Transverse colon (tissue), 4 donors: Measurements from ENCODE around the gene VPS8. TPM values are rescaled to one million over a fixed set of nuclear protein-coding genes. Genes with fewer than 3 reads are reported as not detected.
A peak's percentile ranks its signal among the peaks of the same experiment; 100 is the strongest.

Source experiments
- DNase-seq: peaks from one replicate; pipeline ENCODE4 v3.0.0-alpha.2; 2019
- H3K27ac ChIP-seq, 4 donors: fragments of 200-600 bp; sonication (generic); 2 replicates each; pipeline ENCODE4 v1.5.1; 2016 to 2018; ENCODE audit warnings: inconsistent platforms in 4 of 4
- H3K27me3 ChIP-seq: fragments of 200-600 bp; sonication (generic); 2 replicates; pipeline ENCODE4 v1.5.1; 2017; ENCODE audit warnings: inconsistent platforms
- H3K36me3 ChIP-seq, 4 donors: fragments of 200-600 bp; sonication (generic); 2 replicates each; pipeline ENCODE4 v1.5.1; 2017 to 2019; ENCODE audit warnings: inconsistent platforms in 4 of 4
- H3K4me1 ChIP-seq, 4 donors: fragments of 200-600 bp; sonication (generic); 2 replicates each; pipeline ENCODE4 v1.5.1; 2017 to 2020; ENCODE audit warnings: inconsistent platforms in 4 of 4
- H3K4me3 ChIP-seq, 4 donors: fragments of 200-600 bp; sonication (generic); 1 replicate in 1 of 4; 2 replicates in 3 of 4; pipeline versions ENCODE4 v1.5.1 to v1.6.1; 2017 to 2019; ENCODE audit warnings: inconsistent platforms in 4 of 4
- H3K9me3 ChIP-seq, 2 donors: fragments of 200-600 bp; sonication (generic); 2 replicates each; pipeline ENCODE4 v1.5.1; 2017 to 2019; ENCODE audit warnings: inconsistent platforms in 2 of 2
- EP300 ChIP-seq: sonication (generic); formaldehyde crosslinking; IDR thresholded peaks from one replicate; pipeline ENCODE4 v1.6.1; 2017; ENCODE audit warnings: antibody characterized with exemption, low read depth
- POLR2A ChIP-seq: fragments of 450-650 bp; IDR thresholded peaks from one replicate; pipeline ENCODE4 v1.6.1; 2016; ENCODE audit warnings: antibody characterized with exemption, mild to moderate bottlenecking, moderate library complexity
- POLR2AphosphoS5 ChIP-seq, 3 donors: sonication (generic); formaldehyde crosslinking; IDR thresholded peaks; one replicate each; pipeline ENCODE4 v1.6.1; 2016; ENCODE audit warnings: antibody characterized with exemption in 3 of 3
- WGBS, 2 donors: methylation state at CpG; one replicate each; pipeline ENCODE4 v1.1.5; 2018; ENCODE audit warnings: low coverage in 1 of 2; 5-methylcytosine and 5-hydroxymethylcytosine counted together
- in situ Hi-C, 4 donors: fragments of 200-750 bp; cut with MboI; loops; one replicate each; pipeline versions ENCODE4 v1.15.0 to v1.15.1; 2017; ENCODE audit warnings: low sequenced_read_pairs in 3 of 4, low pct_ligation_motif_present in 1 of 4, low pct_unique_long_range_greater_than_20kb in 1 of 4
- intact Hi-C: fragments of 100-400 bp; cut with DNase I; formaldehyde crosslinking; loops from one replicate; pipeline ENCODE4 v1.15.1; 2023; ENCODE audit warnings: low total_unique reads
- total RNA-seq, 4 donors: library from RNA; depleted of rRNA; stranded (reverse); fragments of >200 nt; gene quantifications; one replicate each; pipeline ENCODE4 v1.1.0, GENCODE V29; 2016
- TF ChIP-seq, protein P1 (sequence below), 5 experiments: fragments of 200-600 bp in 3 of 5; fragments of 450-650 bp in 2 of 5; sonication (generic) in 3 of 5; IDR thresholded peaks; 1 replicate in 2 of 5; 2 replicates in 3 of 5; pipeline ENCODE4 v1.5.1; 2016 to 2017; ENCODE audit warnings: antibody characterized with exemption in 5 of 5, inconsistent platforms in 3 of 5, mild to moderate bottlenecking in 2 of 5, moderate library complexity in 1 of 5

VPS8 gene
- total RNA-seq, 4 donors from 2014 or later: 35.8 to 115 (median 70.3) TPM

DNA sequence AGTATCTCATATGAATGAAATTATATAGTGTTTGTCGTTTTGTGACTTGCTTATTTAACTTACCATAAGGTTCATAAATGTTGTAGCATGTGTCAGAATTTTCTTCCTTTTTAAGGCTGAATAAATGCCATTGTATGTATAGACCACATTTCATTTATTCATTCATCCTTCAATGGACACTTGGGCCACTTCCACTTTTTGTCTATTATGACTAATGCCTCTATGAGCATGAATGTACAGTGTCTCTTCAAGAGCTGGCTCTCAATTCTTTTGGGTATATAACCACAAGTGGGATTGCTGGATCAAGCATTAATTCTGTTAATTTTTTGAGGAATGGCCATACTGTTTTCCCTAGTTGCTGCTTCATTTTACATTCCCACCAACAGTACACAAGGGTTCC lies 156.1 kb downstream of the VPS8 start:
- Histone ChIP-seq H3K27me3 (no peaks in the 10 kb centered on the region), H3K27ac (no peak overlapping the region), H3K36me3 (peaks cover 0 to 37% (median 17%) of the 10 kb centered on the region in 4 donors), H3K4me3 (no peak overlapping the region), H3K4me1 (no peaks in the 10 kb centered on the region), H3K9me3 (no peaks in the 10 kb centered on the region)
- in situ Hi-C loops (no loop called here), intact Hi-C loops (no loop called here)
- DNase-seq: no peak
- no peak for TF ChIP-seq EP300
- TF ChIP-seq POLR2AphosphoS5 (IDR thresholded peaks at IDR 0.05): no peak
- TF ChIP-seq POLR2A: no peak
- TF ChIP-seq, protein P1, sequence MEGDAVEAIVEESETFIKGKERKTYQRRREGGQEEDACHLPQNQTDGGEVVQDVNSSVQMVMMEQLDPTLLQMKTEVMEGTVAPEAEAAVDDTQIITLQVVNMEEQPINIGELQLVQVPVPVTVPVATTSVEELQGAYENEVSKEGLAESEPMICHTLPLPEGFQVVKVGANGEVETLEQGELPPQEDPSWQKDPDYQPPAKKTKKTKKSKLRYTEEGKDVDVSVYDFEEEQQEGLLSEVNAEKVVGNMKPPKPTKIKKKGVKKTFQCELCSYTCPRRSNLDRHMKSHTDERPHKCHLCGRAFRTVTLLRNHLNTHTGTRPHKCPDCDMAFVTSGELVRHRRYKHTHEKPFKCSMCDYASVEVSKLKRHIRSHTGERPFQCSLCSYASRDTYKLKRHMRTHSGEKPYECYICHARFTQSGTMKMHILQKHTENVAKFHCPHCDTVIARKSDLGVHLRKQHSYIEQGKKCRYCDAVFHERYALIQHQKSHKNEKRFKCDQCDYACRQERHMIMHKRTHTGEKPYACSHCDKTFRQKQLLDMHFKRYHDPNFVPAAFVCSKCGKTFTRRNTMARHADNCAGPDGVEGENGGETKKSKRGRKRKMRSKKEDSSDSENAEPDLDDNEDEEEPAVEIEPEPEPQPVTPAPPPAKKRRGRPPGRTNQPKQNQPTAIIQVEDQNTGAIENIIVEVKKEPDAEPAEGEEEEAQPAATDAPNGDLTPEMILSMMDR (IDR thresholded peaks at IDR 0.05): no peak
- 84 to 93% methylated on average over 1 of the region's 1 CpG for WGBS, 2 donors

GRCh38 chr3:184970186-184970585 lies 158.2 kb downstream of the VPS8 start:
- H3K27me3 ChIP-seq: no peaks in the 10 kb centered on the region
- peaks cover 0 to 27% (median 13%) of the 10 kb centered on the region in 4 donors for H3K36me3 ChIP-seq
- in situ Hi-C loops: no loop called here

DNA sequence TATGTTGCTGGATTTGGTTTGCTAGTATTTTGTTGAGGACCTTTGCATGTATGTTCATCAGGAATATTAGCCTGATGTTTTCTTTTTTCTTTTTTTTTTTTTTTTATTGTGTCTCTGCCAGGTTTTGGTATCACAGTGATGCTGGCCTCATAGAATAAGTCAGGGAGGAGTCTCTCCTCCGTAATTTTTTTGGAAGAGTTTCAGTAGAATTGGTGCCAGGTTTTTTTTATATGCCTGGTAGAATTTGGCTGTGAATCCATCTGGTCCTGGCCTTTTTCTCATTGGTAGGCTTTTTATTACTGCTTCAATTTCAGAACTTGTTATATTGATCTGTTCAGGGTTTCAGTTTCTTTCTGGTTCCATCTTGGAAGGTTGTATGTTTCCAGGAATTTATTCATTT lies 165.8 kb downstream of the VPS8 start:
- TF ChIP-seq POLR2AphosphoS5 (IDR thresholded peaks at IDR 0.05): no peak
- TF ChIP-seq POLR2A: no peak
- TF ChIP-seq, protein P1 (IDR thresholded peaks at IDR 0.05): no peak
- TF ChIP-seq EP300: no peak
- Histone ChIP-seq H3K36me3 (peaks cover 0 to 5% (median 0%) of the 10 kb centered on the region in 4 donors), H3K9me3 (no peaks in the 10 kb centered on the region), H3K27ac (no peak overlapping the region), H3K4me1 (peaks cover 0 to 9% (median 2%) of the 10 kb centered on the region in 4 donors), H3K27me3 (no peaks in the 10 kb centered on the region), H3K4me3 (no peak overlapping the region)
- no peak for DNase-seq
- in situ Hi-C loops (no loop called here), intact Hi-C loops (no loop called here)
- 33 to 50% methylated on average over 1 of the region's 1 CpG for WGBS, 2 donors

More at GRCh38 chr3:184970186-184970585, 158.2 kb downstream of the VPS8 start:
- WGBS, 2 donors: 63 to 76% methylated on average over 1 to 3 of the region's 3 CpGs
- Histone ChIP-seq H3K4me1 (no peaks in the 10 kb centered on the region), H3K27ac (peak overlapping the region in 1 of 4 donors; percentile 33), H3K9me3 (no peaks in the 10 kb centered on the region), H3K4me3 (no peak overlapping the region)
- intact Hi-C loops: no loop called here
- no peak for DNase-seq
- TF ChIP-seq, protein P1 (IDR thresholded peaks at IDR 0.05): no peak
- TF ChIP-seq POLR2AphosphoS5 (IDR thresholded peaks at IDR 0.05) (no peak), EP300 (no peak), POLR2A (no peak)

DNA sequence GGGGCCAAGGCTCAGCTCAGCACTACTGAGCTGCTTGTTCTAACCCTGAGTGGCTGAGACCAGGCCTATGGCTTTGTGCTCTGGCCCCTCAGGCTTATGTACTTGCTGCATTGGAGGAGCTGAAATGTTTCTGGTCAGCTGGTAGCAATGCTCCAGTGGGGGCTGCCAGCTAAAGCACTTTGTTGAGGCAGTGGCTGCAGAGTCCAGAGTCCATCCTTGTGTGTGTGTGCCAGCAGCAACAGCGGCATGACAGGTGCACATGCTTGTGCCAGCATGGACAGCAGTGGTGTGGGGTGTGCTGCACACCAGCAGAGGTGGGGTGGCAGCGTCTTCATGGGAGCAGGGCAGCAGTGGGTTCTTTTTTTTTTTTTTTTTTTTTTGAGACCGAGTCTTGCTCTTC lies 169.1 kb downstream of the VPS8 start:
- 67% methylated on average over 3 of the region's 3 CpGs; no CpG with 5 or more reads in 1 of the 2 donors for WGBS, 2 donors
- TF ChIP-seq POLR2AphosphoS5 (IDR thresholded peaks at IDR 0.05) (peak in 1 of 3 donors; percentile 15), EP300 (no peak)
- H3K4me3 ChIP-seq: no peak overlapping the region
- intact Hi-C loops (no loop called here), in situ Hi-C loops (no loop called here)
- H3K27me3 ChIP-seq: no peaks in the 10 kb centered on the region
- H3K4me1 ChIP-seq: peaks cover 0 to 9% (median 2%) of the 10 kb centered on the region in 4 donors
- H3K36me3 ChIP-seq: peaks cover 0 to 28% (median 2%) of the 10 kb centered on the region in 4 donors
- DNase-seq: peak; percentile 51
- H3K27ac ChIP-seq: no peak overlapping the region
- H3K9me3 ChIP-seq: no peaks in the 10 kb centered on the region

DNA sequence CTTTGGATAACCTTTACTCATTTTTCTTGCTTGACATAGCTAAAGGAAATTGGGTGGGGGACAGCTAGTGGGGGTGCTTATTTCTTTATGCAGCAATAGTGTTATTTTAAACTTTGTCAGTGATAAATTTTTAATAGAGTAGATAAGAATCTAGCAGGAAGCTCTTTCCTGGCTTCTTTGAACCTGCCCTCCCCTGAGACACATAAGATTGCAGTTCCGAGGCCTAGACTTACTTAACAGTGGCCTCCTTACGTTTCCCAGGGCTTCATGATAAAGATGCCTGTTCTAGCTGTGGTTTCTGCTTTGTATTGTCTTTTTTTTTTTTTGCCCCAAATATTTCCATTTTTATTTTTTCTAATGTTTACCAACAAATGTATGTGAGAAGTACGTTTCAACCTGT lies 170.1 kb downstream of the VPS8 start:
- peaks cover 0 to 9% (median 2%) of the 10 kb centered on the region in 4 donors for H3K4me1 ChIP-seq
- no peaks in the 10 kb centered on the region for H3K9me3 ChIP-seq
- no peak overlapping the region for H3K4me3 ChIP-seq
- no peak for DNase-seq
- intact Hi-C loops: no loop called here
- no peak overlapping the region for H3K27ac ChIP-seq
- 52 to 78% methylated on average over 3 of the region's 3 CpGs for WGBS, 2 donors
- no peaks in the 10 kb centered on the region for H3K27me3 ChIP-seq
- peaks cover 0 to 38% (median 2%) of the 10 kb centered on the region in 4 donors for H3K36me3 ChIP-seq
- TF ChIP-seq POLR2AphosphoS5 (IDR thresholded peaks at IDR 0.05) (no peak), EP300 (no peak), POLR2A (no peak)
- TF ChIP-seq, protein P1 (IDR thresholded peaks at IDR 0.05): no peak
- in situ Hi-C loops: no loop called here
